Fibroblast of the aortic adventitia (primary cell): ENCODE results near the gene PTPN5. TPM values are rescaled to one million over a fixed set of nuclear protein-coding genes. Genes with fewer than 3 reads are reported as not detected.

Experiments used
- DNase-seq: peaks from one replicate; pipeline ENCODE4 v3.0.0-alpha.2; 2010; ENCODE audit warnings: low read depth
- H3K4me3 ChIP-seq: 2 replicates; pipeline ENCODE4 v1.5.1; 2011; ENCODE audit warnings: low read depth, mild to moderate bottlenecking, control low read depth, low read length, moderate library complexity
- total RNA-seq: library from RNA; depleted of rRNA; stranded (reverse); fragments of >200 nt; gene quantifications from 2 replicates; pipeline ENCODE4 v1.2.3, GENCODE V29; 2012; ENCODE audit warnings: low replicate concordance
- TF ChIP-seq, protein P1 (sequence below): IDR thresholded peaks from 2 replicates; pipeline ENCODE4 v1.5.1; 2011; ENCODE audit warnings: mild to moderate bottlenecking, low read length, control low read depth, inconsistent platforms; ENCODE audit not compliant: insufficient read depth

PTPN5 gene
- total RNA-seq, 1 donor, result not detected

DNA sequence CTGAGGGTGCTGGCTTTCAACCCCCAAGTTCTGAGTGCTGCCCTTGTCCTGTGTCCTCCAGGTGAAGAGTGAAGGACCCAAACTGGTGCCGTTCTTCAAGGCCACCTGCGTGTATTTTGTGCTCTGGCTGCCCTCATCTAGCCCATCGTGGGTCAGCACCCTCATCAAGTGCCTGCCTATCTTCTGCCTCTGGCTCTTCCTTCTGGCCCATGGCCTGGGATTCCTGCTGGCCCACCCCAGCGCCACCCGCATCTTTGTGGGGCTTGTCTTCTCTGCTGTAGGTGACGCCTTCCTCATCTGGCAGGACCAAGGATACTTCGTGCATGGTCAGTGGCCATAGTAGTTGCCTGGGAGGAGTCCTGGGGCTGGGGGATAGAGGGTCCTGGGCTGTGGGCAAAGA, 90.7 kb downstream of the PTPN5 start:
- TF ChIP-seq, protein P1, sequence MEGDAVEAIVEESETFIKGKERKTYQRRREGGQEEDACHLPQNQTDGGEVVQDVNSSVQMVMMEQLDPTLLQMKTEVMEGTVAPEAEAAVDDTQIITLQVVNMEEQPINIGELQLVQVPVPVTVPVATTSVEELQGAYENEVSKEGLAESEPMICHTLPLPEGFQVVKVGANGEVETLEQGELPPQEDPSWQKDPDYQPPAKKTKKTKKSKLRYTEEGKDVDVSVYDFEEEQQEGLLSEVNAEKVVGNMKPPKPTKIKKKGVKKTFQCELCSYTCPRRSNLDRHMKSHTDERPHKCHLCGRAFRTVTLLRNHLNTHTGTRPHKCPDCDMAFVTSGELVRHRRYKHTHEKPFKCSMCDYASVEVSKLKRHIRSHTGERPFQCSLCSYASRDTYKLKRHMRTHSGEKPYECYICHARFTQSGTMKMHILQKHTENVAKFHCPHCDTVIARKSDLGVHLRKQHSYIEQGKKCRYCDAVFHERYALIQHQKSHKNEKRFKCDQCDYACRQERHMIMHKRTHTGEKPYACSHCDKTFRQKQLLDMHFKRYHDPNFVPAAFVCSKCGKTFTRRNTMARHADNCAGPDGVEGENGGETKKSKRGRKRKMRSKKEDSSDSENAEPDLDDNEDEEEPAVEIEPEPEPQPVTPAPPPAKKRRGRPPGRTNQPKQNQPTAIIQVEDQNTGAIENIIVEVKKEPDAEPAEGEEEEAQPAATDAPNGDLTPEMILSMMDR, result no peak
- H3K4me3 ChIP-seq, result no peak overlapping the region
- DNase-seq, result no peak

DNA sequence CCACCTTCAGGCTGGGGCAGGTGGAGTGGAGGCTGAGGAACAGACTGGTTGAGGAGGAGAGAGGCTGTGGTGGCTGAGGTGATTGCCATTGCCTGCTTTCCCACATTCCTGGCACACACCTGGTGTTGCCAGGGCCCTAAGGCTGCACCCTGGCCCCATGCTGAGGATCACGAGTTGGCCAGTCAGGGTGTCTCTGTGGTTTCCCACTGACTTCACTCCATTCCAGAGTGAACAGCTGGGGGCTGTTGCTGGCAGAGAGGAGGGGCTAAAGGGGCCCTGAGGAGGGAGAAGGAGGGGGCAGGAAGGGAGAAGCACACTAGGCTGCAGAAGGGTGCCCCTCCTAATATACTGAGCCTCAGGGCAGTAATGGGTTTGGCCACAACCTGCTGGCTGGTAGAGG, 91.2 kb downstream of the PTPN5 start:
- TF ChIP-seq, protein P1, result no peak
- DNase-seq, result no peak
- no peak overlapping the region for H3K4me3 ChIP-seq

DNA sequence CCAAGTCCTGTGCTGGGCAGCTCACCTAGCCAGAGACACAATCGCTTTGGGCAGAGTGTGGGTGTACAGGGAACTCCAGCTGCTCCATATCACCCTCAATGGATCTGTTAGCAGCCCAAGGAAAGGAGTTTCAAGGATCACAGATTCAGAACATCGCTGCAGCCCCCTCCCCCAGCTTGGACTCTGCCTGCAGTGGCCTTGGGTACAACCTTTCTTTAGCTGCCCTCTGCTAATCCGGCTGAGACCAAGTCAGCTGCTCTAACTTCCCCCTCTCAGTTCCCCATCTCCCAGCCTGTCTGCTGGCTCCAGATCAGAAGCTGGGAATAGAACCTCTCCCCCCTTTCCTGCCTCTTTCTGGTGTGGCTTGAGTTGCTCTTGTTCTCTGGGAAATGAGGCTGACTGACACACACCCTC, 91.7 kb downstream of the PTPN5 start:
- no peak for DNase-seq
- TF ChIP-seq, protein P1, result no peak
- no peak overlapping the region for H3K4me3 ChIP-seq

DNA sequence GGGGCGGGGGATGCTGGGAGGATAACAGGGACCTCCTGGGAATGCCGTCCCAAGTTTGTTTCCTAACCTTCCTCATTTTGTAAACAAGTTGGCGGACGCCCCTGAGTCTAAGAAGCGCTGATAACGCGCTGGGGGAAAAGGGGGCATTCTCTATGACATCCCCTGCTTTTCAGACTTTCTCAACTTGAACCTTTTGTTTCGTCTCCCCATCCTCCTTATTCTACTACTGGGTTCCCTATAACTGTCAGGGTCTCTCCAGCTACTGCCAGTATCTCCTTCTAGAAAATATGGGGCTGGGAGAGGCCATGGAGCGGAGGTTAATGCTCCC, 92.4 kb downstream of the PTPN5 start:
- H3K4me3 ChIP-seq, result peak overlapping the region; percentile 67
- no peak for DNase-seq
- TF ChIP-seq, protein P1, result no peak

DNA sequence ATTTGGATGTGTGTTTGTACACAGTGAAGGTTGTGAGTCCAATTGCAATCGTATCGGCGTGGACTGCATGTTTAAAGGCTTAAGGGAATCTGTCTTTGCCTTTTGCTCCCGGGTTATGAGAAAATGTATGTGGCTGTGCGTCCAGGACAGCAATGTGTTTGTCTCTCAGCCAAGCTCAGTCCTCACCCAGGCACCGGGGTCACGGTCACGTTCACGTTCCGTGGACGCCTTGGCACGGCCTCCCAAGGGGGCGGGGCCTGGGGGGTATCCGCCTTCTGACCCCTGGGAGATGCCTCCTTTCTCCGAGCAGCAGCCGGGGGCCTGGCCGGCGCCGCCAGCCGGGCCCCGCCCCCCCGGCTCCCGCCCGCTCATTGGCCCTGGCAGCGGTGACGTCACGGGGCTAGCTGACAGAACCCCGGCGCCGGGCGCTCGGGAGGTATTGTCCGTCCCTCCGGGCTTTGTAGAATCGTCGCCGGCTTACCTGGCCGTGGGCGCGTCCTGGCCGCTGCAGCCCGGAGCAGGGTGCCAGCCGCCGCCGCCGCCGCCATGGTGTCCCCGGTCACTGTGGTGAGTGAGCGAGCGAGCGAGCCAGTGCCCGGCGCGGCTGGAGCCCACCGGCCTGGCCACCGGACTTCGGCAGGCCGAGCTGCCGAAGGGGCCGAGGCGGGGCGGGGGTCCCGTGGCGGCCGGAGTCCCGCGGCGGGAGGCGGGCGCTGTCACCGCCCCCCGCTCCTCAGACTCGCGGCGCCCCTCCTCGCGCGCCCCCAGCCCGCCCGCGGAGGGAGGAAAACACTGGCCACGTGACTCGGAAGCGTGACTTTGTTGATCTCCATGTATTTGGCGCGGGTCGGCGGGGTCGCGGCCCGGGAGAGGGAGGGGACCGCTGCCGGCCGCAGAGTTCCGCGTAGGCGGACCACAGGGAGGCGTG, 93.0 kb downstream of the PTPN5 start, which contains the start of gene TMEM86A:
TMEM86A (plus strand) TSS at position 439 of the 928 bp plus-strand sequence; CDS start at position 547, 108 bp downstream.
- peak within 1 kb of the TSS; percentile 67 for H3K4me3 ChIP-seq
- DNase-seq, result peak; percentile 55
- TF ChIP-seq, protein P1, result no peak

DNA sequence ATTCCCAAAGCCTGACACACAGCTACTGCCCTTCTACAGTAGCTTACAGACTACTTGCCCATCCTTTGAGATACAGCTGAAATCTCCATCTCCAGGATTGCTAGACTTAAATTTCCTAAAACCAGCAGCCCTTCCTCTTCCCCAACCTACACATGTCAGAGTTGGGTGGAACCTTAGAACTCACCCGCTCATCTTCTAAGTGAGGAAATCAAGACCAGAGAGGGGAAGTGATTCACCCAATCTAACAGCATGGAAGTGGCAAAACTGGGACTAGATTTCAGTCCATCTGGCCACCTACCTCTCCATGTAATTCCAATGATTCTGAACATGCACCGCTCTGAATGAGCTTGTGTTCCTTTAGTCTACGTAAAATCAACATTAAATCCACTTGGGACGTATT, 94.0 kb downstream of the PTPN5 start:
- DNase-seq, result no peak
- no peak overlapping the region for H3K4me3 ChIP-seq
- TF ChIP-seq, protein P1, result no peak
